ENCODE measurements around the gene PTPN6.

The PTPN6 gene

DNA sequence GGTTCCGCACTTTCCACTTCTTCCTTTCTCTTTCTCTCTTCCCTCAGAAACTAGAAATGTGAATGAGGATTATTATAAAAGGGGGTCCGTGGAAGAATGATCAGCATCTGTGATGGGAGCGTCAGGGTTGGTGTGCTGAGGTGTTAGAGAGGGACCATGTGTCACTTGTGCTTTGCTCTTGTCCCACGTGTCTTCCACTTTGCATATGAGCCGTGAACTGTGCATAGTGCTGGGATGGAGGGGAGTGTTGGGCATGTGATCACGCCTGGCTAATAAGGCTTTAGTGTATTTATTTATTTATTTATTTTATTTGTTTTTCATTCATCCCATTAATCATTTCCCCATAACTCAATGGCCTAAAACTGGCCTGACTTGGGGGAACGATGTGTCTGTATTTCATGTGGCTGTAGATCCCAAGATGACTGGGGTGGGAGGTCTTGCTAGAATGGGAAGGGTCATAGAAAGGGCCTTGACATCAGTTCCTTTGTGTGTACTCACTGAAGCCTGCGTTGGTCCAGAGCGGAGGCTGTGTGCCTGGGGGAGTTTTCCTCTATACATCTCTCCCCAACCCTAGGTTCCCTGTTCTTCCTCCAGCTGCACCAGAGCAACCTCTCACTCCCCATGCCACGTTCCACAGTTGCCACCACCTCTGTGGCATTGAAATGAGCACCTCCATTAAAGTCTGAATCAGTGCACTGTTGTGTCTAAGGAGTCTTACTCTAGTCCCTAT lies 28.0 kb upstream of the PTPN6 start:
- no peak for DNase-seq (ENCODE audit: low spot score)

DNA sequence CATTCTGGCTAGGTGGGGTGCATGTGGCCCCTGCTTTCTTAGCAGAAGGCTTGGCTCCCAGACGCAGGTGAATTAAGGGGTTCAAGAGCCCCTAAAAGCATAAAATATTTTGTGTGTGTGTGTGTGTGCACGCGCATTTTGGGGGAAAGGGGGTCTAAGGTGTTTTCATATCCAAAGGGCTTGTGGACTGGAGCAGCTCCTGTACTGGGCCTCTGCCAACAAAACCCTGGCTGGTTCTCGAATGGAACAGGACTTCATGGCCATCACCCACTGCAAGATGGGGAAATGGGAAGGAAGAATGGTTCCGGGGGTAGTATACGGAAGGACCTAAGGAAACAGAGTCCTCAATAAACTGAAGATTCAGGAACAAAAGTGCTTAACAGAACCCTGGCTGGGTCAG lies 27.3 kb upstream of the PTPN6 start:
- no peak for DNase-seq (ENCODE audit: low spot score)

DNA sequence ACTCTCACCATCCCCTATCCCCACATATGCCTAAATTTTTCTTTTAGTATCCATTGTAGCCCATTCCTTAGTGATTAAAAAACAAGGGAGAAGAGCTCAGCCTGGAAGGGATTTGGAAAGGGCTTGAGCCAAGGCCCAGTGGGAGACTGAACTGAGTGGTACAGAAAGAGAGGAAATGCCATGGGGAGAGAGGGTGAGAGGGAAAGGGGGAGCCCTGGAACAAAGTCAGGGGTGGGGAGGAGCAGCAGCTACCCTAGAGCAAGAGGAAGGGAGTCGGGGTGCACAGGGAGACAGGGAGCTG lies 26.0 kb upstream of the PTPN6 start:
- no peak for DNase-seq (ENCODE audit: low spot score)

DNA sequence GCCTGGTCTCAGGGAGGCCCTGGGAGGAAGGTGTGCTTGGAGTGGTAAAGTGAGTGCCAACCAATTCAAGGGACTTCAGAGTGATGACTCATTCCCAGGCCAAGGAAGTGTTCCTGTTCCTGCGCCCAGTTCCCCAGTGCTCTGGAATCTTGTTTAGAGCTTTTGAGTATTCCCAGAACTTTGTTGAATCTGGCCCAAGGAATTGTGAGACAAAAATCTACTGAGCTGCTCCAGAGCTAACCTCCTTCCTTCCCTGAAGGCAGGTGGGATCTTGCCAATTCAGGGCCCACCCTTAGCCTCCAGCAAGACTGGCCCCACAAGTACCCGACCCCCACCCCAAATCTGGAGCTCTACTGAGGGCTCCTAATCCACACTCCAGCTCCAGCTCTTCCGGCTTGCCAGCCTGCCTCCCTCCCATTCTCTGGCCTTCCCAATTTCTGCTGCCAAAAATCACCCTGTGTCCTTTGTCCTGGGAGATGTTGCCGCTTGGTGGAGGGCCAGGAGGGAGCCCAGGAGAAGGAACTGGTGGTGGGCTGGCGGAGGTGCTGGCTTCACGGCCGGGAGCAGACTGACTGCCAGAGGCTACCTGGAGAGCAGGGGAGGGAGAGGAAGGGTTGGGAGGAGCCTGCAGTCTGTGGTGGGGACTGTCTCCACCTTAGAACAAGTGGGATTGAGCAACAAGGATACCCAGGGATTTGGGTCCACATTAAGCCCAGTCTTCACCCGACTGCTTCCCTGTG lies 25.4 kb upstream of the PTPN6 start:
- no peak for DNase-seq (ENCODE audit: low spot score)

DNA sequence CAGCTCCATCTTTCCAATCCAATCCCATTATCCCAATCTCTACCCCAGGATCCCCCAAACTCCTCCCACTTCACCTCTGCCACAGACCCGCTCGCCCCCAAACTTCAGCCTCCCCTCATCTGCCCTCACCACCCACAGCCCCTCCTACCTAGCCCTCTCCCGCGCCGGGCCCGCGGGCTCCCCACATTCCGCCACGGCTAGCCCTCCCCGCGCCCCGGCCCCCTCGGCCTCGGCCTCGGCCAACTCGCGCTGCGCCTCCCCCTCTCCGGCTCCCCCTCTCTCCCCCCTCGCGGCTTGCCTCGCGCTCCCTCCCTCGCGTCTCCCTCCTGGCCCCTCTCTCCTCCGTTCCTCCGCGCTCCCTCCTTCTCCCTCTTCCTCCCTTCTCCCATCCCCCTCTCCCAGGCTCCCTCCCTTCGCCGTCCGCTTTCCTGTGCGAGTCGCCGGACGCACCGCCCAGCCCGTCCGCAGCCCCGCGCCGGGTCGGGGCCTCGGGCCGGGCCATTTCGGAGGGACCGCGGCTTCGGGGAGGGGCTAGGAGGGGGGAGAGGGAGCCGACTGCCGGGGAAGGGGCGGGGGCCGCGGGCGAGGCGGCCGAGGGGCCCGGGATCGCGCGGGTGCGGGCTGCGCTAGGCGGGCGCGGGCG lies 23.7 kb upstream of the PTPN6 start, which contains the start of gene ATN1:
ATN1 (plus strand) TSS at position 581 of the 643 bp plus-strand sequence. CDS start 6,043 bp downstream, outside the sequence.
- DNase-seq (ENCODE audit: low spot score): peak; percentile 86

DNA sequence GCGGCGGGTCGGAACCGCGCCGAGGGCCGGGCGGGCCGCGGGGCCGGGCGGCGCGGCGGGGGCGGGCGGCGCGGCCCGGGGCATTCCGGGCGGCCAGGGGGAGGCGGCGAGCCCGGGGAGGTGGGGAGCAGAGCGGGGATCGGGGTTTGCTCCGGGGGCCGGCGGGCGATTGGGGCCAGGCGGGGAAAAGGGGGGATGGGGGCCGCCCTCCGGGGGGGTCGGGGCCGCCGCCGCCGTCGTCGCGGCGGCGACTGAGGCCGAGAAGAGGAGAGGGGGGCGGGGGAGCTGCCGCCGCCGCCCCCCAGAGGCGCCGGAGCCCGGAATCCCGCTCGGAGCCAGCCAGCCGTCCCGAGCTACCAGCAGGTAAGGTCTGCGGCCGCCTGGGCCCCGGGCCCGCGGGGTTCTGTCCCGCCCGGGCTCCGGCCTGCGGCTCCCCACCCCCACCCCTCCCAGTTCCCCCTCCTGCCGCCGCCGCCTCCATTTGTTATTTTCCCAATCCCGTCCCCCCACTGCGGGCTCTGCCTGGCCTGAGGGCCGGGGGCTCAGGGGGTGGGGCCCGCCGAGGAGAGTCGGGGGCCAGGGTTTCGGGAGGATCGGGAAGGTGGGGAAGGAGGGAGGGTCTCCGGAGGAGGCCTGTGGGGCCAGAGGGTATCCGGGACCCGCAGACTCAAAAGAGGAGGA lies 23.0 kb upstream of the PTPN6 start:
- DNase-seq (ENCODE audit: low spot score): no peak

DNA sequence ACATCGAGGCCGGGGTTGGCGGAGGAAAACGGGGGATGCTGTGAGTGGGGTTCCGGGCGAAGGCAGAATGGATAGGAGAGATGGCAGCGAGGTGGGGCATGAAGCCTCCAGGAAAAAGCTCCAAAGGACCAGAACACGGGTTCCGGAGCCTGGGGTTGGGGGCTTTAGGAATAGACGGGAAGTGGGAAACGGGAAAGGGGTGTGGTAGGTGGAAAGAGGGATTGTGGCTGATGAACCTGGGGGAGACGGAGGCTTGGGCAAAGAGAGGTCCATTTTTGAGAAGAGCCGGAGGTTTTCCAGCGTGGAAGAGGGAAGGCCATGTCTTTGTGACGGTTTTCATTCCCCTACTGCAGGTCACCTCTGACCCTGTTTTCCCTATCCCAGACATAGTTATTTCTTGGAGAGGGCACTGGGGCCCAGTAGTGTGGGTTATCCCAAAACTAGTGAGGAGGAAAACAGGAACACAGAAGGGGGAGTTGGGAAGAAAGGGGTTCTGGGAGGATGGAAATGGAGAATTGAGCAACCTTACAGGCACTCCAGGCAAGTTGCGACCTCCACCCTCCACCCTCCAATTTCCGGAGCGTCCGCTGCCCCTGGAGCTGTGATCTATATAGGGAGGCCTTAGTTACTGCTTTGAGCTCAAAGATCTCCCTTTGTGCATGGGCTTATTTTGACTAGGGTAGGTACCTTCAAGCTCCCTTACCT lies 22.3 kb upstream of the PTPN6 start:
- DNase-seq (ENCODE audit: low spot score): no peak

DNA sequence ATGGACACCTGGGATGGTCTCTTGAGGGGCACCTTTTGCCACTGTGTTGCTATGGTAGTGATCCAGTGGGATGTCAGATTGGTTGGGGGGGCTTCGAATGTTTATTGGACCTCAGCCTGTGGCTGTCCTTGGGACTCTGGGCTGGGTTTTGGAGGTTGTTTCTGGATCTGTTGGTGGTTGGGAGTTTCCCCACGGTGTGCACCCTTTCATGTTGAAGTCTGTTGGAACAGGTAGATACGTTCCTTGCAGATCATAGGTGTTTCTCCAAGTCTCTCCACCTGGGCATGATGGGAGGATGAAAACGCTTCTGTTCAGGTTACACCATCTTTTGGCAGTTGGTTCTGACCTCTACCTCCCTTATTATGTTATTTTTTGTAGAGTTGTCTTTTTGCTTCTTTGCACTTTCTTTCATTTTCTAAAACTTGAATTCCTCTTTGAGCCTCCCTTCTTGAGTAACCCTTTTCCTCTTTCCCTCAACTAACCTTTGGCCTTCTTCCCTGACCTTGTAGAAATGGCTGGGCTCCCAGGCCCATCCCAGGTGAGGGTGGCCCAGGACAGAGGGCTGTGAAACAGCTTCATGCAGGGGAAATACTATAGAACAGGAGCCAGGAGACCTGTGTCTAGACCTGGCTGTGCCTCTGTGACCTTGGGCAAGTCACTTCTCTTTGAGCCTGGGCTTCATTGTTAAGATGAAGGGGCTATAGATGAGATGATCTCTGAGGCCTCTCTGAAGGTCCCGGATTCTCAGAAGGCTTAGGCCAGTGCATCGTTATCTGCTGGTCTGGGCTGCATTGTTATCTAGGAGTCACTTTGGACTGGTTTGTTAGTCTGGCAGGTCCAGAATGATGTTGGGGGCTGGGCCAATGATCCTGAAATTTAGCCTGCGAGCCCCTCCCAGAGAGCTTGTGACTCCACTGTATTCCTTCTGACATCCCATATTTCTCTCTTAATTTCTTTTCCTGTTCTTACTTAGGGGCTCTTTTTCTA lies 21.4 kb upstream of the PTPN6 start:
- no peak for DNase-seq (ENCODE audit: low spot score)

DNA sequence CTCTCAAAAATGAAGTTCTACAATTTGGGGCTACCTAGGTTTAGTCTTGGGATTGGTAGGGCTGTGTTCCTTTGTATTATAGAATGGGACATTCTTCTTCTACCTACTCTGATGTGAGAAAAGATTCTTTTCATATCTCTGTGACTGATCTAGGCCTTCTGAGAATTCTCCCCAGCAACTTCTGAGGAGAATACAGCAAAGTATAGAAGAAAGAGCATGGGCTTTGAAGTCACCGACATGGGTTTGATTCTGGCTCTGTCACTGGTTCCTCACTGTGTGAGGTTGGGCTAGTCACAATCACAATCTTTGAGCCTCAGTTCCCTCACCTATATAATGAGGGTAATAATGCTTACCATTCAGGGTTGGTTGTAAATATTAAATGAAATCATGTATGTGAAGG lies 18.4 kb upstream of the PTPN6 start:
- DNase-seq (ENCODE audit: low spot score): no peak

DNA sequence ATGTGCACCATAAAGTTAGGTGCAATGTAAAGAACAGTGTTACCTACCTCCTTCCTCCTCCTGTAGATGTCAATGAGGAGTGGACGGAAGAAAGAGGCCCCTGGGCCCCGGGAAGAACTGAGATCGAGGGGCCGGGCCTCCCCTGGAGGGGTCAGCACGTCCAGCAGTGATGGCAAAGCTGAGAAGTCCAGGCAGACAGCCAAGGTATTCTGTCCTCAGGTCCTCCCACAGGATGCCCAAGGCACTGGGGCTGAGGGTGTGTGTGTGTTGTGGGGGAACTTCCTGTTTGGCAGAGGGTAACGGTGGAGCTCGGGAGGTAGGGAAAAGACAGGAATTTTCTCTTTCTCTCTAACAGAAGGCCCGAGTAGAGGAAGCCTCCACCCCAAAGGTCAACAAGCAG lies 17.0 kb upstream of the PTPN6 start:
- DNase-seq (ENCODE audit: low spot score): no peak

DNA sequence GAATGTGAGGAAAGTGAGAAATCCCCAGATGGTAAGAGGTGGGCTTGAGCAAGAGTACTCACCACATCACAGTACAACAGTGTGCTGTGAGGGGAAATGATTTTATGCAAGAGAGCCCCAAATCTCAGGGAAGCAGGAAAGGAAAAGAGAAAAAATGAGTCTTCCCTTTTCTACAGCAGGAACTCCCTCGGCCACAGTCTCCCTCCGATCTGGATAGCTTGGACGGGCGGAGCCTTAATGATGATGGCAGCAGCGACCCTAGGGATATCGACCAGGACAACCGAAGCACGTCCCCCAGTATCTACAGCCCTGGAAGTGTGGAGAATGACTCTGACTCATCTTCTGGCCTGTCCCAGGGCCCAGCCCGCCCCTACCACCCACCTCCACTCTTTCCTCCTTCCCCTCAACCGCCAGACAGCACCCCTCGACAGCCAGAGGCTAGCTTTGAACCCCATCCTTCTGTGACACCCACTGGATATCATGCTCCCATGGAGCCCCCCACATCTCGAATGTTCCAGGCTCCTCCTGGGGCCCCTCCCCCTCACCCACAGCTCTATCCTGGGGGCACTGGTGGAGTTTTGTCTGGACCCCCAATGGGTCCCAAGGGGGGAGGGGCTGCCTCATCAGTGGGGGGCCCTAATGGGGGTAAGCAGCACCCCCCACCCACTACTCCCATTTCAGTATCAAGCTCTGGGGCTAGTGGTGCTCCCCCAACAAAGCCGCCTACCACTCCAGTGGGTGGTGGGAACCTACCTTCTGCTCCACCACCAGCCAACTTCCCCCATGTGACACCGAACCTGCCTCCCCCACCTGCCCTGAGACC lies 15.6 kb upstream of the PTPN6 start:
- no peak for DNase-seq (ENCODE audit: low spot score)

DNA sequence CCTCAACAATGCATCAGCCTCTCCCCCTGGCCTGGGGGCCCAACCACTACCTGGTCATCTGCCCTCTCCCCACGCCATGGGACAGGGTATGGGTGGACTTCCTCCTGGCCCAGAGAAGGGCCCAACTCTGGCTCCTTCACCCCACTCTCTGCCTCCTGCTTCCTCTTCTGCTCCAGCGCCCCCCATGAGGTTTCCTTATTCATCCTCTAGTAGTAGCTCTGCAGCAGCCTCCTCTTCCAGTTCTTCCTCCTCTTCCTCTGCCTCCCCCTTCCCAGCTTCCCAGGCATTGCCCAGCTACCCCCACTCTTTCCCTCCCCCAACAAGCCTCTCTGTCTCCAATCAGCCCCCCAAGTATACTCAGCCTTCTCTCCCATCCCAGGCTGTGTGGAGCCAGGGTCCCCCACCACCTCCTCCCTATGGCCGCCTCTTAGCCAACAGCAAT lies 14.9 kb upstream of the PTPN6 start:
- DNase-seq (ENCODE audit: low spot score): no peak

DNA sequence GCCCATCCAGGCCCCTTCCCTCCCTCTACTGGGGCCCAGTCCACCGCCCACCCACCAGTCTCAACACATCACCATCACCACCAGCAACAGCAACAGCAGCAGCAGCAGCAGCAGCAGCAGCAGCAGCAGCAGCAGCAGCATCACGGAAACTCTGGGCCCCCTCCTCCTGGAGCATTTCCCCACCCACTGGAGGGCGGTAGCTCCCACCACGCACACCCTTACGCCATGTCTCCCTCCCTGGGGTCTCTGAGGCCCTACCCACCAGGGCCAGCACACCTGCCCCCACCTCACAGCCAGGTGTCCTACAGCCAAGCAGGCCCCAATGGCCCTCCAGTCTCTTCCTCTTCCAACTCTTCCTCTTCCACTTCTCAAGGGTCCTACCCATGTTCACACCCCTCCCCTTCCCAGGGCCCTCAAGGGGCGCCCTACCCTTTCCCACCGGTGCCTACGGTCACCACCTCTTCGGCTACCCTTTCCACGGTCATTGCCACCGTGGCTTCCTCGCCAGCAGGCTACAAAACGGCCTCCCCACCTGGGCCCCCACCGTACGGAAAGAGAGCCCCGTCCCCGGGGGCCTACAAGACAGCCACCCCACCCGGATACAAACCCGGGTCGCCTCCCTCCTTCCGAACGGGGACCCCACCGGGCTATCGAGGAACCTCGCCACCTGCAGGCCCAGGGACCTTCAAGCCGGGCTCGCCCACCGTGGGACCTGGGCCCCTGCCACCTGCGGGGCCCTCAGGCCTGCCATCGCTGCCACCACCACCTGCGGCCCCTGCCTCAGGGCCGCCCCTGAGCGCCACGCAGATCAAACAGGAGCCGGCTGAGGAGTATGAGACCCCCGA lies 14.3 kb upstream of the PTPN6 start:
- DNase-seq (ENCODE audit: low spot score): no peak

DNA sequence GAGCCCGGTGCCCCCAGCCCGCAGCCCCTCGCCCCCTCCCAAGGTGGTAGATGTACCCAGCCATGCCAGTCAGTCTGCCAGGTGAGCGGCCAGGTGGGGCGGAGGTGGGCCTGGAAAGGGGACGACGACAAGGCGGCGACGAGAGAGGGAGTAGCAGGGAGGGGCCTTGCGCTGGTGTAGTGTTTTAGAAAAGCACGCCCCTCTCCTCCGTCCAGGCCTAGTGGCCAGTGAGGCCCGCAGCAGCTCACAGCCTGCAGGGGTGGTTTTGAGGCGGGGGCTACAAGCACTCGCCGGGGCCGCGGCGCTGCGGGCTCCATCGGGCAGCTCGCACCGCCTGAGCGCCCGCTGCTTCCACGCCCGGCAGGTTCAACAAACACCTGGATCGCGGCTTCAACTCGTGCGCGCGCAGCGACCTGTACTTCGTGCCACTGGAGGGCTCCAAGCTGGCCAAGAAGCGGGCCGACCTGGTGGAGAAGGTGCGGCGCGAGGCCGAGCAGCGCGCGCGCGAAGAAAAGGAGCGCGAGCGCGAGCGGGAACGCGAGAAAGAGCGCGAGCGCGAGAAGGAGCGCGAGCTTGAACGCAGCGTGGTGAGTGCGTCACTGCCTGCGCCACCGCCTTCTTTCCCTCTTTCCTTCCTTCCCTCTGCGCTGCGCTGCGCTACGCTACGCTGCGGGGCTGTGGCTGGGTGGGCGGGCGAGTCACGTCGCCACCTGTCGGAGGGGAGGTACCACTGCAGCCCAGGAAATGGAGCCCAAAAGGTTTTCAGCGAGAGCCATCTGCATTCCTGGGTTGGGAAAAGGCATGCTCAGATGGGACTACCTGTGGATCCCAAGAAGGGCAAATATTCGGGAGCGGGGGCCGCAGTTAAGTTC lies 13.4 kb upstream of the PTPN6 start:
- DNase-seq (ENCODE audit: low spot score): peak; percentile 98

DNA sequence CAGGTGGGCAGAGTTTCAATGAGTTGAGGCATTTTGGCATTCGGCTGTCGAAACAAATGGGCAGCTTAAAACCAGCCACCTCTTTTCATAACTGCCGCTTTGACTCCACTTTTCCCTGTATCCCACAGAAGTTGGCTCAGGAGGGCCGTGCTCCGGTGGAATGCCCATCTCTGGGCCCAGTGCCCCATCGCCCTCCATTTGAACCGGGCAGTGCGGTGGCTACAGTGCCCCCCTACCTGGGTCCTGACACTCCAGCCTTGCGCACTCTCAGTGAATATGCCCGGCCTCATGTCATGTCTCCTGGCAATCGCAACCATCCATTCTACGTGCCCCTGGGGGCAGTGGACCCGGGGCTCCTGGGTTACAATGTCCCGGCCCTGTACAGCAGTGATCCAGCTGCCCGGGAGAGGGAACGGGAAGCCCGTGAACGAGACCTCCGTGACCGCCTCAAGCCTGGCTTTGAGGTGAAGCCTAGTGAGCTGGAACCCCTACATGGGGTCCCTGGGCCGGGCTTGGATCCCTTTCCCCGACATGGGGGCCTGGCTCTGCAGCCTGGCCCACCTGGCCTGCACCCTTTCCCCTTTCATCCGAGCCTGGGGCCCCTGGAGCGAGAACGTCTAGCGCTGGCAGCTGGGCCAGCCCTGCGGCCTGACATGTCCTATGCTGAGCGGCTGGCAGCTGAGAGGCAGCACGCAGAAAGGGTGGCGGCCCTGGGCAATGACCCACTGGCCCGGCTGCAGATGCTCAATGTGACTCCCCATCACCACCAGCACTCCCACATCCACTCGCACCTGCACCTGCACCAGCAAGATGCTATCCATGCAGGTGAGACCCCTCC lies 12.6 kb upstream of the PTPN6 start:
- DNase-seq (ENCODE audit: low spot score): no peak

DNA sequence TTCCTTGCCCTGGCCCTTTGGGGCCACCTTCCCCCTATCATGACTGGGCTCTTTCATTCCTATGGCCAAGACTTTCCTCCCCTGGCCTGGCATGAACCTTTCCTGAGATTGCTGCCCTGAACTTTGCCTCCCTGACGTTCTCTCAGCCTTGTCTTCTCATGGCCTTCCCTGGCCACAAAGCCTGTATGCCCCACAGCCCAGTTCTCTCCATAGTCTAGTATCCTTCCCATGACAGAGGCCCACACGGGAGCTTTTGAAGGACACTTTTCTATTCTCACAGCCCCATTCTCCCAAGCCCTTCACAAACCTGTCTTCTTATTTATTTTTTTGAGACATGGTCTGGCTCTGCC lies 12.0 kb upstream of the PTPN6 start:
- no peak for DNase-seq (ENCODE audit: low spot score)

DNA sequence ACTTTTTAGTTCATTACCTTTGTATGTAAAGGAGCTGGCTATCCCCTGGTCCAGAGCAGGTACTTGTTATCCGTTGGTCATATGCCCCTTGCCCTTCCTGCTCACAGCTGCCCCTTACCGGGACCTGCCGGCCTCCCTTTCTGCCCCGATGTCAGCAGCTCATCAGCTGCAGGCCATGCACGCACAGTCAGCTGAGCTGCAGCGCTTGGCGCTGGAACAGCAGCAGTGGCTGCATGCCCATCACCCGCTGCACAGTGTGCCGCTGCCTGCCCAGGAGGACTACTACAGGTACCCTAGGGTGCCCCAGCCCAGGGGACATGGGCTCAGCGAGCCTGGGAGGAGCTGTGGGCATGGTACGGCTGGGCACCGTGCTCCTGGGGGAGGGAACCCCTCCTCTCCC lies 9.9 kb upstream of the PTPN6 start:
- no peak for DNase-seq (ENCODE audit: low spot score)

Measured in SK-N-DZ (cell line).